GM12872 (cell line): Measurements from ENCODE around the gene CACNA1D.

Experiments used
- CTCF ChIP-seq: IDR thresholded peaks from 3 replicates; pipeline ENCODE4 v1.5.1; 2011; ENCODE audit warnings: low read depth, mild to moderate bottlenecking, low read length, moderate library complexity; ENCODE audit not compliant: insufficient read depth

CACNA1D gene

GRCh38 chr3:53787016-53787415 is 292.6 kb downstream of the CACNA1D start:
- no peak for TF ChIP-seq CTCF

GRCh38 chr3:53788038-53788437 is 293.6 kb downstream of the CACNA1D start:
- no peak for TF ChIP-seq CTCF

- no peak for TF ChIP-seq CTCF
Measured at GRCh38 chr3:53789459-53789858, 295.0 kb downstream of the CACNA1D start.

GRCh38 chr3:53790470-53790869 is 296.1 kb downstream of the CACNA1D start:
- TF ChIP-seq CTCF, result no peak

GRCh38 chr3:53791317-53791716 is 296.9 kb downstream of the CACNA1D start:
- no peak for TF ChIP-seq CTCF

GRCh38 chr3:53792866-53793265 is 298.5 kb downstream of the CACNA1D start:
- no peak for TF ChIP-seq CTCF

- no peak for TF ChIP-seq CTCF
Measured at GRCh38 chr3:53794597-53794996, 300.2 kb downstream of the CACNA1D start.

- TF ChIP-seq CTCF, result no peak
Measured at GRCh38 chr3:53795176-53795575, 300.8 kb downstream of the CACNA1D start.
